HEK293 (cell line): Measurements from ENCODE around the gene CPNE4.

Experiments
- MYNN ChIP-seq: fragments of 450-650 bp; formaldehyde crosslinking; IDR thresholded peaks from 2 replicates; pipeline ENCODE4 v1.5.1; 2016; ENCODE audit warnings: missing biosample characterization, missing genetic modification characterization, borderline replicate concordance
- ZBTB21 ChIP-seq: fragments of 450-650 bp; formaldehyde crosslinking; IDR thresholded peaks from 2 replicates; pipeline ENCODE4 v1.5.1; 2017; ENCODE audit warnings: missing biosample characterization, missing genetic modification characterization
- ZBTB7A ChIP-seq: fragments of 450-650 bp; formaldehyde crosslinking; IDR thresholded peaks from 2 replicates; pipeline ENCODE4 v1.5.1; 2016; ENCODE audit warnings: low read depth, missing biosample characterization, missing genetic modification characterization
- ZNF335 ChIP-seq: fragments of 450-650 bp; formaldehyde crosslinking; conservative IDR thresholded peaks from 2 replicates; pipeline ENCODE4 v1.5.1; 2016; ENCODE audit warnings: missing biosample characterization, missing genetic modification characterization
- TF ChIP-seq, protein P1 (sequence below): fragments of 450-650 bp; formaldehyde crosslinking; IDR thresholded peaks from 2 replicates; pipeline ENCODE4 v1.5.1; 2016; ENCODE audit warnings: missing biosample characterization, missing genetic modification characterization

DNA sequence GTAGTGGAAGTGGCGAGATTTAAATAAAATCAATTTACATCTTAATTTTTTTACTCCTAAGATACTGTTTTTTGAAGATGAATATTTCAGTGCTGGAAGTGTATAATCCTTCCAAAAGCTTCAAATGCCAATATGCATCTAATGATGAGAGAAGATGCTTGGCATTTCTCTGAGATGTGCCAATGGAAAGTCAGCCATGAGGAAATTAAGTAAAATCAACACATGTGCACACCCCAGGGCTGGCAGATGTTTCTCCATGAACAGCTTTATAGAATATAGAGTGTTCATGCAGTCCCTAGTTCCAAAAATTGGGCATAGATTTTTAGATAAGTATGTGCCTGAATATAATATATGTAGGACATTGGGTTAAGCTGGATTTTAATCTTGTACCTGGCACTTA is 90.1 kb downstream of the CPNE4 start:
- TF ChIP-seq, protein P1, sequence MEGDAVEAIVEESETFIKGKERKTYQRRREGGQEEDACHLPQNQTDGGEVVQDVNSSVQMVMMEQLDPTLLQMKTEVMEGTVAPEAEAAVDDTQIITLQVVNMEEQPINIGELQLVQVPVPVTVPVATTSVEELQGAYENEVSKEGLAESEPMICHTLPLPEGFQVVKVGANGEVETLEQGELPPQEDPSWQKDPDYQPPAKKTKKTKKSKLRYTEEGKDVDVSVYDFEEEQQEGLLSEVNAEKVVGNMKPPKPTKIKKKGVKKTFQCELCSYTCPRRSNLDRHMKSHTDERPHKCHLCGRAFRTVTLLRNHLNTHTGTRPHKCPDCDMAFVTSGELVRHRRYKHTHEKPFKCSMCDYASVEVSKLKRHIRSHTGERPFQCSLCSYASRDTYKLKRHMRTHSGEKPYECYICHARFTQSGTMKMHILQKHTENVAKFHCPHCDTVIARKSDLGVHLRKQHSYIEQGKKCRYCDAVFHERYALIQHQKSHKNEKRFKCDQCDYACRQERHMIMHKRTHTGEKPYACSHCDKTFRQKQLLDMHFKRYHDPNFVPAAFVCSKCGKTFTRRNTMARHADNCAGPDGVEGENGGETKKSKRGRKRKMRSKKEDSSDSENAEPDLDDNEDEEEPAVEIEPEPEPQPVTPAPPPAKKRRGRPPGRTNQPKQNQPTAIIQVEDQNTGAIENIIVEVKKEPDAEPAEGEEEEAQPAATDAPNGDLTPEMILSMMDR (tag by site-specific recombination) = no peak
- TF ChIP-seq ZBTB21 (tag by site-specific recombination) (no peak), ZBTB7A (tag by site-specific recombination) (no peak), MYNN (tag by site-specific recombination) (no peak), ZNF335 (tag by site-specific recombination) (no peak)
